GM19351 (cell line): ENCODE data around the gene PDIA3.
"Not testable (repeated sequence)": the region's sequence is repeated elsewhere in the genome, so short reads cannot be mapped to it uniquely, and the experiment has no call there.

Source experiments
- ATAC-seq: cut with Tn5 transposase; IDR thresholded peaks from one replicate; pipeline ENCODE4 v1.9.1; 2021; ENCODE audit warnings: mild to moderate bottlenecking, moderate library complexity; ENCODE audit not compliant: unreplicated experiment

The PDIA3 gene

DNA sequence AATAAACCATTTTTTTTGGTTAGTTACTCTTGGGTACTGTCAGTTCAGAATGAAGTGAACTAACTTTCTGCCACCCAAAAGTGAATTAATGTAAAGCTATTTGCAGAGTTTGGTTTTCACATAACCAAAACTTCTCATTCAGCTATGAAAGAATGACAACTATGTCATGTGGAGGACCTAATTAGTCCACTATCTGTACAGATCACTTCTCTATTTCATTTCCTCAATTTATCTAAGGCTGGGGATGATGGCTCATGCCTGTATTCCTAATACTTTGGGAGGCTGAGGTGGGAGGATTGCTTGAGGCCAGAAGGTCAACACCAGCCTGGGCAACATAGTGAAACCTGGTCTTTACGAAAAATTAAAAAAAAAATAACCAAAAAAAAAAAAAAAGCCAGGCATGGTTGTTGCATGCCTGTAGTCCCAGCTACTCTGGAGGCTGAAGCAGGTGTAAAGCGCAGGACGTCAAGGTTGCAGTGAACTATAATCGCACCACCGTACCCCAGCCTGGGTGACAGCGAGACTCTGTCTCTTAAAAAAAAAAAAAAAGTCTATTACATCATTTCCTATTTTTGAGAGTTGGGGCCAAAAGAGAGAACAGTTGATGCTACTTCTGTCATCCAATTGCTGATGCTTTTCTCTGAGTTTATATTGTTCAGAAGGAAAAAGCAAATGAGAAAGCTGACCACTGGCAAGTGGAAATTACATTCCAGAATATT is 62.9 kb downstream of the PDIA3 start:
- peak; percentile 84 for ATAC-seq

GRCh38 chr15:43815064-43815463 is 68.8 kb downstream of the PDIA3 start:
- not testable (repeated sequence) for ATAC-seq

- ATAC-seq: no peak
Observed at GRCh38 chr15:43821505-43821904, 75.3 kb downstream of the PDIA3 start.
